GM18498 (cell line): ENCODE measurements around the gene TP53AIP1.

ENCODE experiments used
- ATAC-seq: cut with Tn5 transposase; IDR thresholded peaks from one replicate; pipeline ENCODE4 v1.9.1; 2021; ENCODE audit warnings: mild to moderate bottlenecking, moderate library complexity; ENCODE audit not compliant: unreplicated experiment

Gene TP53AIP1

GRCh38 chr11:128892866-128893565 is 49.7 kb downstream of the TP53AIP1 start:
- no peak for ATAC-seq

- no peak for ATAC-seq
Measured at GRCh38 chr11:128891913-128892398, 50.7 kb downstream of the TP53AIP1 start.

- no peak for ATAC-seq
Measured at GRCh38 chr11:128890543-128891368, 51.9 kb downstream of the TP53AIP1 start, which contains the start of gene KCNJ5. Gene KCNJ5, plus strand, starts transcription at chr11:128891356. Its CDS starts 19,918 bp downstream, at chr11:128911274.

GRCh38 chr11:128890216-128890542 is 52.5 kb downstream of the TP53AIP1 start:
- ATAC-seq = no peak

- no peak for ATAC-seq
Measured at GRCh38 chr11:128889657-128890213, 52.9 kb downstream of the TP53AIP1 start.

GRCh38 chr11:128888034-128888985 is 54.4 kb downstream of the TP53AIP1 start:
- ATAC-seq = no peak

GRCh38 chr11:128886406-128887124 is 56.1 kb downstream of the TP53AIP1 start:
- no peak for ATAC-seq
